GM19193 (cell line): Measurements from ENCODE around the gene GASK1B.

Experiments used
- POLR2A ChIP-seq: IDR thresholded peaks from 4 replicates; pipeline ENCODE4 v1.6.1; 2011; ENCODE audit not compliant: insufficient read depth, insufficient read length; ENCODE audit errors: extremely low read depth

The GASK1B gene

GRCh38 chr4:158164768-158165213 is 8.0 kb downstream of the GASK1B start:
- TF ChIP-seq POLR2A, result no peak

DNA sequence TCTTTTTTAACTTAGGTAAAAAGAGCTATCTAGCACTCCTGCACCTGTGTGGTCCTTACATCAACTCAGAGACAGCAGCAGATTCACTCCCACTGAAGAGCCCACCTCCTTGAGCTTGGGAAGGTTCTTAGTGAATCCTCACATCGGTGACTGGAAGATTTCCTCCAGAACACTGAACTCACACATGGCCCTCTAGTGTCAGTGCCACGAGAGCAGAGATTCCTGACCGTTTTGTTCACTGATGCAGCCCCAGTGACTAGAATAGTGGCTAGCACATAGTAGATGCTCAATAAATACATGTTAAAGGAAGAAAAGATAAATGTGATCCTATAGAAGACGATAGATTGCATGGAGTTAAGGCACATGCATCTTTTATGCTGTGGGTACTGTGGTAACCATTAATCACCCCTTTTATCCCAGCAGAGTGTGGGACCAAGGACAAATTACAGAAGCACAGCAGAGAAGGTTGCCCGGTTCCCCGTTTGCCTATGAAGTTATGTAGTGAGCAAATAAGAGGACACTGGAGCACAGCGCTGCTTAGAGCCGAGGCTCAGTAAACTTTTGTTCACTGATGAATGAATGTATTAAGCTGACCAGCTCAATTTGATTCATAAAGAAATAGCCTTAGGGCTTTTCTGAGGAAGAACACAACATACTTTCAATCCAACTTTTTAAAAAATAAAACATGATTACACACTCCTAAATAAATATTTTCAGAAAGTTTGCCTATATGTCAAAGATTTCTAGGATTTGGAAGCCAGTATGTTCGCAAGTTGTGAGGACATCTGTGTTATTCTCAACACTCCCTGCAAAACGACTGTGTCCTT is 8.7 kb downstream of the GASK1B start:
- TF ChIP-seq POLR2A, result no peak

DNA sequence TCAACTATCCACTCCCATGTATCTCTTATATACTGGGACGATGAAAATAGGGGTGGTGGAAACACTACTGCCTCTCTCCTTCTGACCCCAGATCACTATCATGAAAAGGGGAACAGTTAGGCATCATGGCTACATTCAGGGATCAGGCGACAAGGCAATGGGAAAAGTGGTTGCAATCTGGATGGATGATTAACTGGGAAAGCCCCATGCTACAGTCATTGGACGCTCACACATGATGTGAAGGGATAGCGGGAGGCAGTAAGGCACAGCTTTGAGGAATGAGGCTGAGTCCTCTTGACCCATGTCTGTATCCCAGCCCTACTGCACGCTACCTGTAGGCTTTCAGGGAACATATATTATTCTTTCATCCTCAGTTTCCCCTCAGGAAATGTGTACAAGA is 10.2 kb downstream of the GASK1B start:
- TF ChIP-seq POLR2A, result no peak

- no peak for TF ChIP-seq POLR2A
Observed at GRCh38 chr4:158161551-158162354, 11.1 kb downstream of the GASK1B start.

DNA sequence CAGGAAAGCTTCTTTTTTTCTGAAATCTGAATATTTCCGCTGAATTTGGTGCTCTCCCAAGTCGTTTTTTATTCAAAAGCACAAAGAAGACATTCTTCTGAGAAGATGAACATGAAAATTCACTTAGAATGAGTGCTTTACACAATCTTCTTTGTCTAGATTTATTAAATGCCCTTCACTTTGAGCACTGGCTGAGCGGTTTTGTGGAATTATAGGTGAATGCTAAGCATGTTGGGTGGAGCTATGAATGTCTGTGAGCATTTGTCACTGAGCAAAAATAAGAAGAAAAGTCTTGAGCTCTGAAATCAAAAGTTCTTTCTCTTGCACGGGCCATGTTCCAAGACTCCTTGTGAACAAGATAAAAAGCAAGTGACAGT is 13.1 kb downstream of the GASK1B start:
- TF ChIP-seq POLR2A, result no peak

- no peak for TF ChIP-seq POLR2A
Observed at GRCh38 chr4:158159054-158159717, 13.6 kb downstream of the GASK1B start.

- no peak for TF ChIP-seq POLR2A
Observed at GRCh38 chr4:158157412-158157811, 15.4 kb downstream of the GASK1B start.

GRCh38 chr4:158155656-158156356 is 17.0 kb downstream of the GASK1B start:
- TF ChIP-seq POLR2A, result no peak

- no peak for TF ChIP-seq POLR2A
Observed at GRCh38 chr4:158147151-158147550, 25.7 kb downstream of the GASK1B start.

DNA sequence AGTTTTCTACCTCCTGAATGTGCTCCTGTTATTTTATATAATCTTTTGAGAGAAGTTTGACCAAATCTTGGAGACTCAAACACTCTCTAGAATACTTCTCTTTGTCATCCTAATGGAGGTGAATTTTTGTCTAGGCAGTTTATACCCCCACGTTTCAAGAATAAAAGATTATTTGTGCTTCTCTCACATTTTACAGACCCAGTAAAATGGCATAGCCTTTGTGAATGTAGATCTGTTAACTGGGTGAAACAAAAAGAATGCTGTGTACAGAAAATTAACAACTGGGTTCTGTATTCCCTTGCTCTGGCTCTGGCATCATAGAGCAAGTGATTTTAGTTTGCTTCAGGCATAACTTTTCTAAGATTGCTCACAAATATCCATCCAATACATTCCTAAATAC is 26.1 kb downstream of the GASK1B start:
- no peak for TF ChIP-seq POLR2A

DNA sequence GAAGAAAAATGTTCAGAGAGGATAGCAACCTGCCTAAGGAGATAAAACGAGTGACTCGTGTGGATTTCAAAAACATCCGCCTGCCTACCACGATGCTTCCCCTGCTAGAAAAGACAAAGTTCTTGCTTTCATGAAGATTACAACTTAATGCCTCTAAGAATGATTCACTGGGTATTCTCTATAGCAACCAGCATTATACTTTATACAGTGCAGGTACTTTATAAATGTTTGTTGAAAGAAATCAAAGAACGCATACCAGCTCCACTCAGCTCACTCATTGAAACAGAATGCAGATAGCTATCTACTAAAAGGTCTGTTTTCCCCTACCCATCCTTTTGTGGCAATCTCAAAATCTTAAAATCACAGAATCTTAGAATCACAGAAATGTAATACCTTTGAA is 33.7 kb downstream of the GASK1B start:
- no peak for TF ChIP-seq POLR2A

DNA sequence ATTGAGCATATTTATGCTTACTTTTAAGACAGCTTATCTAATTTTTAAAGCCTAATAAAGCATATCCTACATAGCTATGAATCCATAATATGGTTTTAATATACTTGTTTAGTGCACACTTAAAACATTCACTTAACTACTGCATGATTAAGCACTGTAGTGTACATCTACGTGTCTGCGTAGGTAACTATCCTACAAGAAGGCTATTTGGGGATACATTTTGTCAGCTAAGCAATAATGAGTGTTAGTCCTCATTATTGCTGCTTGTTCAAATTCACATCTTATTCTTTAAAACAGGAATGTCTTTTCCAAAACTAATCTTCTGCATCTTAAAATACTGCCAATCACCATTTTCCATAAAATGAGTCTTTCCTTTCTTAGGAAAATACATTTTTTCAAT is 38.6 kb downstream of the GASK1B start:
- TF ChIP-seq POLR2A, result no peak

GRCh38 chr4:158133551-158133950 is 39.3 kb downstream of the GASK1B start:
- TF ChIP-seq POLR2A, result no peak

- no peak for TF ChIP-seq POLR2A
Observed at GRCh38 chr4:158131027-158131426, 41.8 kb downstream of the GASK1B start.

GRCh38 chr4:158130204-158130603 is 42.6 kb downstream of the GASK1B start:
- no peak for TF ChIP-seq POLR2A

DNA sequence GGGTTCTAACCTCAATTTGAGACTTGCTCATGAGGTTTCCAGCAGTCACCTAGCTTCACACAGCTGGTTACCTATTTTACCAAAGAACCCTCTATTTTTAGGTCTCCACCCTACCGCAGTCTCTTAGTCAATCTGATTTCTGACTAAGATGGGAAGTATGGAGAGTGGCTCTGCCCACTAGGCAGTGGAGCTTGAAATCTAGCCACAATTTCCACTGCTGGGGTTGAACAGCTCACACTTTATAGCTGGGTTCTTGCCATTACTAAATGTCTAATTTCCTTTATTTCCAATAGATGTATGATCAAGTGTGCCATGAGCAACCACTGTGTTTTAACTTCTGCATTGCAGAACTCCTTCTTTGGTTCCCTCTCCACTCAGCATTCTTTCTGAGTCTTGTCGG is 43.1 kb downstream of the GASK1B start:
- no peak for TF ChIP-seq POLR2A

GRCh38 chr4:158128540-158128939 is 44.3 kb downstream of the GASK1B start:
- TF ChIP-seq POLR2A, result no peak
